Endometrium (tissue), 2 donors: ENCODE data around the gene MAN2A2.
"Not testable (repeated sequence)": the region's sequence is repeated elsewhere in the genome, so short reads cannot be mapped to it uniquely, and the experiment has no call there.

Experiments
- FAIRE-seq: peaks from 2 replicates; lab custom pipeline; 2012; peaks lifted over from hg19 to GRCh38; lab: Jason Lieb, UNC
- donor health status: control.
- donor health status: control.

MAN2A2 gene

DNA sequence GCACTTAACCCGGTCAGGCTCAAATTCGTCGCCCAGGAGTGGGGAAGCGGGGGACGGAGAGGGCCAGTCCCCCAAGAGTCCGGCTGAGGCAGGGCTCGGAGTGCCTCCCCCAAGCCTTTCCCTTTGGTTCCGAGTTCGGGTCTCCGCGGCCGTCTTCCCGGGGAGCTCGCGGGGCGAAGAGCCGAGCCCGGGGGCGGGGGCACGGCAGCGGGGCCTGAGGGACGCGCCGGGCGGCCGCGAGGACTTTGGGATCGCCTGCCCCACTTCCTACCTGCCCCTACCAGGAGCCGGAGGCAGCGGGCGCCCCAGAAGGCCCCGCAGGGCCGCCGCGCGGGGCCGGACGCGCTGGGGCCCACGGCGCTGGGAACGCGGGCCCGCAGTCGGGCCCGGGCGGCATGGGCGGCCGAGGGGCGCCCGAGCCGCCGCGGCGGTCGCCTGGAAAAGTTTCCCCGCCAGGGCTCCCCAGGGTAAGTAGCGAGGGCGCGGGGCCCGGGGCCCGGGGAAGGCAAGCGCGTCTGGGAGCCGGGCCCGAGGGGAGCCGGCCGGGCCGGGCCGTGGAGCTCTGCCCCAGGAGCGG lies 31.9 kb upstream of the MAN2A2 start:
- FAIRE-seq, result no peak

DNA sequence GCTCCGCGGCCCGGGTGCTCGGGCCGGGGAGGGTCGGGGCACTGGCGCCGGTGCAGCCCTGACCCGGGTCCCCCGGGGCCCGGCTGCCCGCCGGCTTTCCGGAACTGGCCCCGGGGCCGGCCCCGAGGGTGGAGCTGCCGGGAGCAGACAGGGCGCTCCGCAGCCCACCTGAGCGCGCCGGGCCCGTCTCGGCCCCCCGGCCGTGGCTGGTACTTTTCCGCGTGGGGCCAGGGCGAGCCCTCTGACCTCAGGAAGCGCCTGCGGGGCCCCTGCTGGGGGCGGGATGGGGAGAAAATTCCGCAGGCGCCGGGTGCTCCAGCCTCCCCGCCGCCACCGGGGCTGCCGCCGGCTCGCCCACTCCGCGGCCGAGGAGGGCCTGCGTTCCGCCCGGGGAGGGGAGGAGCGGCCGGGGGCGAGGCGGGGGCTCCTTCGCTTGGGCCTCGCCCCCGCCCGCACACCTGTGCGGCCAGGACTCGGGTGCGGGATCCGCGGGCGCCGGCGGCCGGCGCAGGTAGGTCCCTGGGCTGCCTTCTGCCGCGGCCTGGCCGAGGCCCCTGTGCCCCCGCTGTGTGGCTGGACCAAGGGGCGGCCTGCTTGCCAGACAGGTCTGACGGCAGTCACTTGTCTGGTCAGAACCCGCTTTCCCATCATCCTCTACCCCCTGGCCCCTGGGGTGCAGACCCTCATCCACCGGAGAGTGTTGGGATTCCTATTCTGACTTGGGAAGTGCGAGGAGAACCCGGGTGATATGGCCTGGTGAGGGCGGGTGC lies 31.2 kb upstream of the MAN2A2 start:
- FAIRE-seq, result no peak

DNA sequence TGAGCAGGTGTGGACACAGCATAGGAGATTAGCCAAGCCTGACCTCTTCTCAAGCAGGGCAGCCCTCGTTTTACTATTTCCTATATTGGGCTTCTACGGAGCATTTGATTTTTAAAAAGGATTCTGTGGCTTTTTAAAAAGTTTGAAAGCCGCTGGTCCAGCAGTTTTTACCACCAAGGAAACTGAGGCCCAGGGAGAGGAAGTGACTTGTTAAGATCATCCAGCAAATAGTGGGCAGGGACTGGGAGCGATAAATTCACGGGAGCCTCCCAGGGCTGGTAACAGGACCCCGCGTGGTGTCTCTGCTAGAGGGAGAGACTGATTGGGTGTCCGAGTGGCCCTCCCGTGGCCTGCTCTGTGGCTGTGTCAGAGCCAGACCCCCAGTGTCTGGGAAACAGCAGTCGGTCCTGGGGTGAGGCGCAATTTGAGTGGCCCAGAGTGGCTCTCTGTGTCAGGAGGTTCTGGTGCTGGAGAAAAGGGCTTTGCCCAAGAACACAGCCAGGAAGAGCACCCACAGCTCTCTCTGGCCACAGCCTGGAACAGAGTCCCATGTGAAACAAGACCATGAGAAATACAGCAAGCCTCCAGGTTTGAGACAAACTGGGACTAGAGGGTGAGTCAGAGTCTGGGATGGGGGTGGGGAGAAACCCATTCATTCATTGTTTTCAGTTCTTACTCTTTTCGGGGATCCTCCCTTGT lies 30.5 kb upstream of the MAN2A2 start:
- no peak for FAIRE-seq

DNA sequence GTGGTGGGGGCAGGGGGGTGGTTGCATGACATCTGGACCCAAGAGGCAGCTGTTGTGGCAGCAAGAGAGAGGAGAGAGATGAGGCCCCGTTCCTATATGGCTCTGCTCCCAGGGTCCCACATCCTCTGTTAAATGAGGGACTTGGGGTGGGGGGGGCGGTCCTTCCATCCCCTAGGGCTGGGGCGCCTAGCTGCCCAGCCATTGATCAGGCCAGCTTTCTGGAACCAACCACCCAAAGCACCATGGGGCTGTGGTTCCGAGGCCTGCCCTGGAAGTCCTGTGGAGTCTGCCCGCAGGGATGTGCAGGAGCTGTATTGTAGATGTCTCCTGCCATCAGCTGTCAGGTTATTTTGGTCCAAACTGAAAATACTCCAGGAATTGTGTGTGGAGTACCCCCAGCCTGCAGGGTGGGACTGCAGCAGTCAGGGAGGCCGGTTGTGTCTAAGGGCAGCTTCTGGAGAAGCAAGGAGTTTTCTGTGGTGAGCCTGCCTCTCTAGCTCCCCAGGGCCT lies 29.6 kb upstream of the MAN2A2 start:
- FAIRE-seq, result no peak

DNA sequence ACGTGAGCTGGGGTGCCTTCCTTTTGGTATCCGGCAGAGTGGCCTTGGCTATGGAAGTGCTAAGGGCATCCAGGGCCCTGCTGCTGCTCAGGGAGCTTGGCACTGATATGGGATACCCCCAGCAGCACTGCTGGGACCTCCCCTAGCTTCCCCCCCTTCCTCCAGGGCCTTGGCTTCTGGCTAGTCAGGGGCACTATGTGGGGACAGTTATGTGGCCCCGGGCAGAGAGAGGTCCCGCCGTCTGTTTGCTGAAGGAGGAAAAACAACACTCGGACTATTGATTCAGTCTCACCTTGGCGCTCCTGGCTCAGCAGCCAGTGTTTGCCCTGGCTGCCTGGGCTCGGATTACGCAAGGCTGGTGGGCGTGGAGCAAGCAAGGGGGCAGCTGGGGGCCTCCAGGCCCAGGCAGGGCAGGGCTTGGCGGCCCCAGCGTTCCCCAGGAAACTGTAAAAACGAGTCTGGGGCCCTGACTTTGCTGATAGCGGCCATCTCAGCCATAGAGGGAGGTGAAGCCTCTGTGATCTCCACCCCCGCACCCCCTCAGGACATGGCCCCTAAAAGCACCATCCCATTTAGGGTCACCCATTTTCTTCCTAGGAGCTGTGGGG lies 29.0 kb upstream of the MAN2A2 start:
- no peak for FAIRE-seq

DNA sequence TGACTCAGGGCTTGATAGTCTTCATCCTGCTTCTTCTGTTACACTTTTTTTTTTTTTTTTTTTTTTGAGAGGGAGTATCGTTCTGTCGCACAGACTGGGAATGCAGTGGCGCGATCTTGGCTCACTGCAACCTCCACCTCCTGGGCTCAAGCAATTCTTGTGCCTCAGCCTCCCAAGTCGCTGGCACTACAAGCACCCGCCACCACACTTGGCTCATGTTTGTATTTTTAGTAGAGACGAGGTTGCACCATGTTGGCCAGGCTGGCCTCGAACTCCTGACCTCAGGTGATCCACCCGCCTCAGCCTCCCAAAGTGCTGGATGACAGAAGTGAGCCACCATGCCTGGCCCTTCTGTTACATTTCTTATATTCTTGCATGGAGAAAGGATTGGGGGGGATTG lies 28.1 kb upstream of the MAN2A2 start:
- not testable (repeated sequence) for FAIRE-seq

DNA sequence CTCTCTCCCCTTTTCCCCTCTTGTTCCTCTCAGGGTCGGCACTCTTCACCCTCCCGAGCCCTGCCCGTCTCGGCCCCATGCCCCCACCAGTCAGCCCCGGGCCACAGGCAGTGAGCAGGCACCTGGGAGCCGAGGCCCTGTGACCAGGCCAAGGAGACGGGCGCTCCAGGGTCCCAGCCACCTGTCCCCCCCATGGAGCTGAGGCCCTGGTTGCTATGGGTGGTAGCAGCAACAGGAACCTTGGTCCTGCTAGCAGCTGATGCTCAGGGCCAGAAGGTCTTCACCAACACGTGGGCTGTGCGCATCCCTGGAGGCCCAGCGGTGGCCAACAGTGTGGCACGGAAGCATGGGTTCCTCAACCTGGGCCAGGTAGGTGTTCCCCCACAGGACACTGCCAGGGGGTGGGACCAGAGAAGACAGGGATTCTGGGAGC lies 27.5 kb upstream of the MAN2A2 start:
- FAIRE-seq, result no peak

DNA sequence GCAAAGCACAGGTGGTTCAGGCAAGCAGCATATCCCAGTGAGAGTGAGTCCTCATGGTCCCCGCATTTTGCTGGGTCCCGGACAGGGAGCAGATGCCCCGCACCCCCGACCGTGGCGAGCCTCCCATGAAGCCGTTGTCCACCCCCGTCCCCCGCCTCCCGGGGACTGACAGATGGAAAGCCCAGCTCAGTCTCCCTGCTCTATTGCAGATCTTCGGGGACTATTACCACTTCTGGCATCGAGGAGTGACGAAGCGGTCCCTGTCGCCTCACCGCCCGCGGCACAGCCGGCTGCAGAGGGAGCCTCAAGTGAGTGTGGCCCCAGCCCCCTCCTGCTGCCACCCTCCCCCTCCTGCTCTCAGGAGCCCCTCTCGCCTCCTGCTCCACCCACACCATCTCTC lies 27.1 kb upstream of the MAN2A2 start:
- FAIRE-seq, result no peak

DNA sequence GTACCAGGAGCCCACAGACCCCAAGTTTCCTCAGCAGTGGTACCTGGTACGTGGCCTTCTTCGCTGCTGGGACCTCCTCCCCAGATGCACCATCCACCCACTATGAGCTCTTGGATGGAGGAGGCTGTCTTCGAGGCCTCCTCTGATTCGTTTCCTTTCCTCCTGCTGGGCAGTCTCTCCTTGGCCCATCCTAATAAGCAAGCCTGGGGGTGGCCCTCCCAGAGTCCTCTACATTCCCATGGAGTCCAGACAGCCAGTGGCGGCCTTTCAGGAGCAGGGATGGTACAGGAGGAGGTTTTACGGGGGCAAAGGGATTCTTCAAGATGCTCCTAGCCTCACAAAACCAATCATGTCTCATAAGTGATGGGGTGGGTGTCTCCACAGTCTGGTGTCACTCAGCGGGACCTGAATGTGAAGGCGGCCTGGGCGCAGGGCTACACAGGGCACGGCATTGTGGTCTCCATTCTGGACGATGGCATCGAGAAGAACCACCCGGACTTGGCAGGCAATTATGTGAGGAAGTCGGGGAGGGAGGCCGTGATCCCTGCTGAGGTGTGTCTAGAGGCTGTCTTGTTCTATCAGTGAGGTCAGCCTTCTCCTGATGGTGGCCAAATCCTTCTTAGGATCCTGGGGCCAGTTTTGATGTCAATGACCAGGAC lies 26.5 kb upstream of the MAN2A2 start:
- FAIRE-seq, result no peak

DNA sequence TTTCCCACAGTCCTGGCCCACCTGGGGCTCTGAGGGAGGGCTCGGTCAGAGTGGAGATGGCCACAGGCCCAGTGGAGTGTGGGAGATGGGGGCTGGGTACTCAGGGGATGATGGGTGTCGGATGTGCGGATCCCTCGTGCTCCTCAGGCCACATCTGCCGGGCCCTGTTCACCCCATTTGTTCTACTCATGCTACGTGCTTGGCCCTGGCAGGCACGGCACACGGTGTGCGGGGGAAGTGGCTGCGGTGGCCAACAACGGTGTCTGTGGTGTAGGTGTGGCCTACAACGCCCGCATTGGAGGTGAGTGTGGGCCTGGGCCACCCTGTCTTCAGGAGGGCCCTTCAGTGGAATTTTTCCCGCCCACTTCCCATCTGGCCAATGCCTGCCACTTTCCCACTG lies 25.8 kb upstream of the MAN2A2 start:
- FAIRE-seq, result no peak

DNA sequence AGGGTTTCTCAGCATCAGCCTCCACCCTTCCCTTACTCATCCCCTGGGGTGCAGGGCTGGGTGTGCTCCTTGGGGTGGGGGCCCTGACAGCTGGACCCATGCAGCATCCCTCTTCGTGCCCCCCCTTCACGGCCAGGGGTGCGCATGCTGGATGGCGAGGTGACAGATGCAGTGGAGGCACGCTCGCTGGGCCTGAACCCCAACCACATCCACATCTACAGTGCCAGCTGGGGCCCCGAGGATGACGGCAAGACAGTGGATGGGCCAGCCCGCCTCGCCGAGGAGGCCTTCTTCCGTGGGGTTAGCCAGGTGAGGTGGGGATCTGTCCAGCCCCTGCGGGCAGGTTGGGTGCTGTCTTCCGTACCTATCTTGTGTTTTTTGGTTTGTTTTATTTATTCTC lies 25.1 kb upstream of the MAN2A2 start:
- FAIRE-seq, result no peak

DNA sequence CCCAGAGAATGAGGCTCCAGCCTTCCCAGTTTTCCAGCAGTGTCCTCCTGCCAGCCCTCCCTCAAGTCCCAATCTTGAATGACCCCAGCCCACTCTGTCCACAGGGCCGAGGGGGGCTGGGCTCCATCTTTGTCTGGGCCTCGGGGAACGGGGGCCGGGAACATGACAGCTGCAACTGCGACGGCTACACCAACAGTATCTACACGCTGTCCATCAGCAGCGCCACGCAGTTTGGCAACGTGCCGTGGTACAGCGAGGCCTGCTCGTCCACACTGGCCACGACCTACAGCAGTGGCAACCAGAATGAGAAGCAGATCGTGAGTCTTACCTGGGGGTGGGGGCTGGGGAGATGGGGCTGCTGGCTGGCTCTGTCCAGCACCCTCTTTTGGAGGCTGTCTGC lies 24.4 kb upstream of the MAN2A2 start:
- no peak for FAIRE-seq

DNA sequence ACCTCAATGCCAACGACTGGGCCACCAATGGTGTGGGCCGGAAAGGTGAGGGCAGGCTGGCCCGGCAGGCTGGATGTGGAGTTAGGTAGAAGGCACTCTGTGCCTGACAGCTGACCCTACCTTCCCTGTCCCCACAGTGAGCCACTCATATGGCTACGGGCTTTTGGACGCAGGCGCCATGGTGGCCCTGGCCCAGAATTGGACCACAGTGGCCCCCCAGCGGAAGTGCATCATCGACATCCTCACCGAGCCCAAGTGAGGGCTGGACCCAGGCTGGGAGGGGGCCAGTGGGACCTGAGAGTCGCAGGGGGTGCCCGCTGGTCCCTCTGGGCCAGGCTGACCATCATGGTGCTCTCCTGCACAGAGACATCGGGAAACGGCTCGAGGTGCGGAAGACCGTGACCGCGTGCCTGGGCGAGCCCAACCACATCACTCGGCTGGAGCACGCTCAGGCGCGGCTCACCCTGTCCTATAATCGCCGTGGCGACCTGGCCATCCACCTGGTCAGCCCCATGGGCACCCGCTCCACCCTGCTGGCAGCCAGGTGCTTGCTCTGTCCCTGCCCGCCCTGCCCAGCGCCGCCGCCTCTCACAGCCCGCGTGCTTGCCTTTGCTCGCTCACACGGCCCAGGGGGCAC lies 23.3 kb upstream of the MAN2A2 start:
- FAIRE-seq, result no peak

DNA sequence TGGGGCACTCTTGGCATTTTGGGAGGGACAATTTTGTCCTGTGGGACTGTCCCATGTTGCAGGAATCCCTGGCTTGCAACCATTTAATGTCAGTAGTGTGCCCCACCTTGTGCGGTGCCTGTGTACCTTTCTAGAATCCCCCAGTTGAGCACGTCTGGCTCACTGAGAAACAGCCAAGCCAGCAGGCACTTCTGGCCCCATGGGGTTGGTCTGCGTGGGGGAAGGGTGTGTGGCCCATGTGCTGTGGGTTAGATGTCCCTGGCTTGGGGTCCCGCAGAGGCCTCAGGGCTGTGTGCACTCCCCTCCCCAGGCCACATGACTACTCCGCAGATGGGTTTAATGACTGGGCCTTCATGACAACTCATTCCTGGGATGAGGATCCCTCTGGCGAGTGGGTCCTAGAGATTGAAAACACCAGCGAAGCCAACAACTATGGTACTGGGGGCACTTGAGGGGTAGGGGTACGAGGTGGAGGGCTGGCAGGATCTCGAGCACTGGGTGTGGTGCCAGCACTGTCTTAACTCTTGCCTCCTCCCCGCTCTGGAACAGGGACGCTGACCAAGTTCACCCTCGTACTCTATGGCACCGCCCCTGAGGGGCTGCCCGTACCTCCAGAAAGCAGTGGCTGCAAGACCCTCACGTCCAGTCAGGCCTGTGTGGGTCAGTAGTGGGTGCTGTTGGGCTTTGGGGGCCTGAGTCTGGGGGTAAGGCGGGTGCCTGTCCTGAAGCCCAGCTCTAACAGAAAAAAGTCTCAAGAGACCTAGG lies 22.5 kb upstream of the MAN2A2 start:
- FAIRE-seq, result no peak

DNA sequence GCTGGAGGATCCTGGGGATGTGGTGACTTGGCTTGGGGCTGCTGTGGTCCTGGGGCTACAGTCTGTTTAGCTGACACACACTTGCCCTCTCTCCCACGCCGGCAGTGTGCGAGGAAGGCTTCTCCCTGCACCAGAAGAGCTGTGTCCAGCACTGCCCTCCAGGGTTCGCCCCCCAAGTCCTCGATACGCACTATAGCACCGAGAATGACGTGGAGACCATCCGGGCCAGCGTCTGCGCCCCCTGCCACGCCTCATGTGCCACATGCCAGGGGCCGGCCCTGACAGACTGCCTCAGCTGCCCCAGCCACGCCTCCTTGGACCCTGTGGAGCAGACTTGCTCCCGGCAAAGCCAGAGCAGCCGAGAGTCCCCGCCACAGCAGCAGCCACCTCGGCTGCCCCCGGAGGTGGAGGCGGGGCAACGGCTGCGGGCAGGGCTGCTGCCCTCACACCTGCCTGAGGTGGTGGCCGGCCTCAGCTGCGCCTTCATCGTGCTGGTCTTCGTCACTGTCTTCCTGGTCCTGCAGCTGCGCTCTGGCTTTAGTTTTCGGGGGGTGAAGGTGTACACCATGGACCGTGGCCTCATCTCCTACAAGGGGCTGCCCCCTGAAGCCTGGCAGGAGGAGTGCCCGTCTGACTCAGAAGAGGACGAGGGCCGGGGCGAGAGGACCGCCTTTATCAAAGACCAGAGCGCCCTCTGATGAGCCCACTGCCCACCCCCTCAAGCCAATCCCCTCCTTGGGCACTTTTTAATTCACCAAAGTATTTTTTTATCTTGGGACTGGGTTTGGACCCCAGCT lies 21.7 kb upstream of the MAN2A2 start:
- FAIRE-seq, result no peak

DNA sequence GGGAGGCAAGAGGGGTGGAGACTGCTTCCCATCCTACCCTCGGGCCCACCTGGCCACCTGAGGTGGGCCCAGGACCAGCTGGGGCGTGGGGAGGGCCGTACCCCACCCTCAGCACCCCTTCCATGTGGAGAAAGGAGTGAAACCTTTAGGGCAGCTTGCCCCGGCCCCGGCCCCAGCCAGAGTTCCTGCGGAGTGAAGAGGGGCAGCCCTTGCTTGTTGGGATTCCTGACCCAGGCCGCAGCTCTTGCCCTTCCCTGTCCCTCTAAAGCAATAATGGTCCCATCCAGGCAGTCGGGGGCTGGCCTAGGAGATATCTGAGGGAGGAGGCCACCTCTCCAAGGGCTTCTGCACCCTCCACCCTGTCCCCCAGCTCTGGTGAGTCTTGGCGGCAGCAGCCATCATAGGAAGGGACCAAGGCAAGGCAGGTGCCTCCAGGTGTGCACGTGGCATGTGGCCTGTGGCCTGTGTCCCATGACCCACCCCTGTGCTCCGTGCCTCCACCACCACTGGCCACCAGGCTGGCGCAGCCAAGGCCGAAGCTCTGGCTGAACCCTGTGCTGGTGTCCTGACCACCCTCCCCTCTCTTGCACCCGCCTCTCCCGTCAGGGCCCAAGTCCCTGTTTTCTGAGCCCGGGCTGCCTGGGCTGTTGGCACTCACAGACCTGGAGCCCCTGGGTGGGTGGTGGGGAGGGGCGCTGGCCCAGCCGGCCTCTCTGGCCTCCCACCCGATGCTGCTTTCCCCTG lies 21.0 kb upstream of the MAN2A2 start:
- no peak for FAIRE-seq

DNA sequence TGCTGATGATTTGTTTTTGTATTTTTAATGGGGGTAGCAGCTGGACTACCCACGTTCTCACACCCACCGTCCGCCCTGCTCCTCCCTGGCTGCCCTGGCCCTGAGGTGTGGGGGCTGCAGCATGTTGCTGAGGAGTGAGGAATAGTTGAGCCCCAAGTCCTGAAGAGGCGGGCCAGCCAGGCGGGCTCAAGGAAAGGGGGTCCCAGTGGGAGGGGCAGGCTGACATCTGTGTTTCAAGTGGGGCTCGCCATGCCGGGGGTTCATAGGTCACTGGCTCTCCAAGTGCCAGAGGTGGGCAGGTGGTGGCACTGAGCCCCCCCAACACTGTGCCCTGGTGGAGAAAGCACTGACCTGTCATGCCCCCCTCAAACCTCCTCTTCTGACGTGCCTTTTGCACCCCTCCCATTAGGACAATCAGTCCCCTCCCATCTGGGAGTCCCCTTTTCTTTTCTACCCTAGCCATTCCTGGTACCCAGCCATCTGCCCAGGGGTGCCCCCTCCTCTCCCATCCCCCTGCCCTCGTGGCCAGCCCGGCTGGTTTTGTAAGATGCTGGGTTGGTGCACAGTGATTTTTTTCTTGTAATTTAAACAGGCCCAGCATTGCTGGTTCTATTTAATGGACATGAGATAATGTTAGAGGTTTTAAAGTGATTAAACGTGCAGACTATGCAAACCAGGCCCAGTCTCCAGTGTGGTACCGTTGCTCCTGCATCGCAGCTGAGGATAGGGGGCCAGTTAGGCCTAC lies 20.1 kb upstream of the MAN2A2 start:
- no peak for FAIRE-seq

DNA sequence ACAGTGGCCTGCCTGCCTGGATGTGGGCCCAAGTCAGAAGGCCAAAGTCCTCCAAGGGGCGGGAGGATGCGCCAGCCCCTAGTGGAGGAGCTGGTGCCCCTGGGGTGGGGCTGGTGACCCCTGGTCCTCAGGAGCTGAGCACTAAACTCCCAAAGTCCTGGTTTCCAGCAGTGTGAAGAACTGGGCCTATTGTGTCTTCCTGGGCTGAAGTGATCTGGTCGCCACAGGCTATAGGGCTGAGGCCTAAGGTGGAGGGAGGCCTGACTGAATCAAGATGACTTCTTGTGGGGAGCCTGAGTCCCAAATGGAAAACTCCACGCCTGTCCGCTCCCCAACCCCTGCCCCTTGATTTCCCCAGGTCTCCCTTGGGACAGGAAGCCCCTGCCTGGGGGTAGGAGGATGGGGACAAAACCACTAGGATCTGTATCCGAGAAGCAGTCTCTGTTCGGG lies 19.6 kb upstream of the MAN2A2 start:
- no peak for FAIRE-seq
